NB4 (cell line): ENCODE data around the gene GAA.

Experiments
- MYC ChIP-seq: IDR thresholded peaks from 2 replicates; pipeline ENCODE4 v1.6.1; 2011; ENCODE audit warnings: low read depth, low read length
- POLR2A ChIP-seq: IDR thresholded peaks from 2 replicates; pipeline ENCODE4 v1.6.1; 2011; ENCODE audit warnings: mild to moderate bottlenecking; ENCODE audit not compliant: insufficient read length; ENCODE audit errors: extremely low read depth
- TF ChIP-seq, protein P1 (sequence below): IDR thresholded peaks from one replicate; pipeline ENCODE4 v1.5.1; 2012; ENCODE audit warnings: low read depth, low read length
- TF ChIP-seq, protein P2 (sequence below): IDR thresholded peaks from 2 replicates; pipeline ENCODE4 v1.6.1; 2011; ENCODE audit warnings: low read depth, low read length

DNA sequence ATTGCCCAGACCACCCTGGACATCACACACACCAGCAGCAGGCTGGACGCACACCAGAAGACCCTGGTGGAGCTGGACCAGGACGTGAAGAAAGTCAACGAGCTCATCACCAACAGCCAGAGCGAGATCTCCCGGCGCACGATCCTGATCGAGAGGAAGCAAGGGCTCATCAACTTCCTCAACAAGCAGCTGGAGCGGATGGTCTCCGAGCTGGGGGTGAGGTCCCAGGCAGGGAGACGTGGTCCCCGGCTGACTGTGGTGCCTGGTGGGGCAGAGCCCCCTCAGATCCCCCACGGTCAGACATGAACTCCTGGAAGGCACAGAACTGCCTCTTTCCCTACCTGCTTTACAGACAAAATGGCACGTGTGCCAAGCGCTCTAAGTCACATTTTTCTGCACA is 16.6 kb upstream of the GAA start:
- TF ChIP-seq POLR2A (no peak), MYC (no peak)
- TF ChIP-seq, protein P1, sequence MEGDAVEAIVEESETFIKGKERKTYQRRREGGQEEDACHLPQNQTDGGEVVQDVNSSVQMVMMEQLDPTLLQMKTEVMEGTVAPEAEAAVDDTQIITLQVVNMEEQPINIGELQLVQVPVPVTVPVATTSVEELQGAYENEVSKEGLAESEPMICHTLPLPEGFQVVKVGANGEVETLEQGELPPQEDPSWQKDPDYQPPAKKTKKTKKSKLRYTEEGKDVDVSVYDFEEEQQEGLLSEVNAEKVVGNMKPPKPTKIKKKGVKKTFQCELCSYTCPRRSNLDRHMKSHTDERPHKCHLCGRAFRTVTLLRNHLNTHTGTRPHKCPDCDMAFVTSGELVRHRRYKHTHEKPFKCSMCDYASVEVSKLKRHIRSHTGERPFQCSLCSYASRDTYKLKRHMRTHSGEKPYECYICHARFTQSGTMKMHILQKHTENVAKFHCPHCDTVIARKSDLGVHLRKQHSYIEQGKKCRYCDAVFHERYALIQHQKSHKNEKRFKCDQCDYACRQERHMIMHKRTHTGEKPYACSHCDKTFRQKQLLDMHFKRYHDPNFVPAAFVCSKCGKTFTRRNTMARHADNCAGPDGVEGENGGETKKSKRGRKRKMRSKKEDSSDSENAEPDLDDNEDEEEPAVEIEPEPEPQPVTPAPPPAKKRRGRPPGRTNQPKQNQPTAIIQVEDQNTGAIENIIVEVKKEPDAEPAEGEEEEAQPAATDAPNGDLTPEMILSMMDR, result no peak
- TF ChIP-seq, protein P2, sequence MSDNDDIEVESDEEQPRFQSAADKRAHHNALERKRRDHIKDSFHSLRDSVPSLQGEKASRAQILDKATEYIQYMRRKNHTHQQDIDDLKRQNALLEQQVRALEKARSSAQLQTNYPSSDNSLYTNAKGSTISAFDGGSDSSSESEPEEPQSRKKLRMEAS, result no peak
